GM12873 (cell line): ENCODE data around the gene TMBIM4.

Experiments
- TF ChIP-seq, protein P1 (sequence below): IDR thresholded peaks from 2 replicates; pipeline ENCODE4 v1.5.1; 2012; ENCODE audit warnings: low read depth, mild to moderate bottlenecking, moderate library complexity, low read length, control low read depth; ENCODE audit not compliant: insufficient read depth; ENCODE audit errors: missing control alignments

The TMBIM4 gene

DNA sequence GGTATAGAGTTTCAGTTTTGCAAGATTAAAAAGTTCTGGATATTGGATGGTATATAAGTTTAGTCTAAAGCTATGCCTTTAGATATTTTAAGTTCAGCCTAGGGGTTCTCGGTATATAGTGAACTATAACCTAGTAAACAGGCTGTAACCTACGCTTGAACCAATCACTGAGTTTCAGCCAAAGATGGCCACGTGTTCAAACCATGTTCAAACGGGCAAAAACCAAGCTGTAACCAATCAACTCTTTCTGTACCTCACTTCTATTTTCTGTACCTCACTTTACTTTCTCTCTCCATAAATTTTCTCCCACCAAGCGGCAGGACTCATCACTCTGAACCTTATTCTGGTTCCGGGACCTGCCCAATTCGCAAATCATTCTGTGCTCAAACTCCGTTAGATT, 1.4 kb downstream of the TMBIM4 start:
- TF ChIP-seq, protein P1, sequence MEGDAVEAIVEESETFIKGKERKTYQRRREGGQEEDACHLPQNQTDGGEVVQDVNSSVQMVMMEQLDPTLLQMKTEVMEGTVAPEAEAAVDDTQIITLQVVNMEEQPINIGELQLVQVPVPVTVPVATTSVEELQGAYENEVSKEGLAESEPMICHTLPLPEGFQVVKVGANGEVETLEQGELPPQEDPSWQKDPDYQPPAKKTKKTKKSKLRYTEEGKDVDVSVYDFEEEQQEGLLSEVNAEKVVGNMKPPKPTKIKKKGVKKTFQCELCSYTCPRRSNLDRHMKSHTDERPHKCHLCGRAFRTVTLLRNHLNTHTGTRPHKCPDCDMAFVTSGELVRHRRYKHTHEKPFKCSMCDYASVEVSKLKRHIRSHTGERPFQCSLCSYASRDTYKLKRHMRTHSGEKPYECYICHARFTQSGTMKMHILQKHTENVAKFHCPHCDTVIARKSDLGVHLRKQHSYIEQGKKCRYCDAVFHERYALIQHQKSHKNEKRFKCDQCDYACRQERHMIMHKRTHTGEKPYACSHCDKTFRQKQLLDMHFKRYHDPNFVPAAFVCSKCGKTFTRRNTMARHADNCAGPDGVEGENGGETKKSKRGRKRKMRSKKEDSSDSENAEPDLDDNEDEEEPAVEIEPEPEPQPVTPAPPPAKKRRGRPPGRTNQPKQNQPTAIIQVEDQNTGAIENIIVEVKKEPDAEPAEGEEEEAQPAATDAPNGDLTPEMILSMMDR, result no peak

DNA sequence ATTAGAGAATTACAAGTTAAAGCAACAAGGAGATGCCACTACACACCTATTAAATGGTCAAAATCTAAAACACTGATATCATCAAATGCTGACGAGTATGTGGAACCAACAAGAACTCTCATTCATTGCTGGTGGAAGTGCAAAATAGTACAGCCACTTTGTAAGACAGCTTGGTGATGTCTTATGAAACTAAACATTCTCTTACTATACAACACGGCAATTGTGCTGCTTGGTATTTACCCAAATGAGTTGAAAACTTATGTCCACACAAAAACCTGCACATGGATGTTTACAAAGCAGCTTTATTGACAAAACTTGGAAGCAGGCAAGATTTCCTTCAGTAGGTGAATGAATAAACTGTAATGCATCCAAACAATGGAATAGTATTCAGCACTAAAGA, 3.2 kb downstream of the TMBIM4 start:
- TF ChIP-seq, protein P1, result no peak

DNA sequence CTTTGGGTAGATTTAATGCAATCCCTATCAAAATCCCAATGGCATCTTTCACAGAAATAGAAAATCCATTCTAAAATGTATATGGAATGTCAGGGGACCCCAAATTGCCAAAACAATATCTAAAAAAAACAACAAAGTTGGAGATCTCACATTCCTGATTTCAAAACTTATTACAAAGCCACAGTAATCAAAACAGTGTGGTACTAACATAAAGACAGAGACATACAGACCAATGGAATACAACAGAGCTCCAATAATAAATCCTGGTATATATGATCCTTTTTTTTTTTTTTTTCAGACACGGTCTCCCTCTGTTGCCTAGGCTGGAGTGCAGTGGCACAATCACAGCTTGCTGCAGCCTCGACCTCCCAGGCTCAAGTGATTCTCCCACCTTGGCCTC, 4.7 kb downstream of the TMBIM4 start:
- TF ChIP-seq, protein P1, result no peak

DNA sequence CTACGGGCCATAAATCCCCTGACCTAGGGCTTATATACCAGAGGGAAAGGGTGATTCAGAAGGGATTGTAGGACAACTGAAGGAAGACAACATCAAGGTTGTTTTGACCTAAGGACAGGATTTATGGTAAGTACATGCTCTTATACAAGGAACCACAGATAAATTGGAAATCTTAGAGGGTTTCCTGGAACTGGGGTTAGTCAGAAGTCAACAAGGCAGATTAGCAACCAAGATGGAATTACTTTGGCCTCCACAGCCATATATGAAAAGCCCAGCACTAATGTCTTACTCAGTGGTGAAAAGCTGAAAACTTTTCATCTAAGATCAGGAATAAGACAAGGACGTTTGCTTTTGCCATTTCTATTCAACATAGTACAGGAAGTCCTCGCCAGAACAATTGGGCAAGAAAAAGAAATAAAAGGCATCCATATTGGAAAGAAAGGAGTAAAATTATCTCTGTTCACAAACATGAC, 5.4 kb downstream of the TMBIM4 start:
- TF ChIP-seq, protein P1, result no peak

DNA sequence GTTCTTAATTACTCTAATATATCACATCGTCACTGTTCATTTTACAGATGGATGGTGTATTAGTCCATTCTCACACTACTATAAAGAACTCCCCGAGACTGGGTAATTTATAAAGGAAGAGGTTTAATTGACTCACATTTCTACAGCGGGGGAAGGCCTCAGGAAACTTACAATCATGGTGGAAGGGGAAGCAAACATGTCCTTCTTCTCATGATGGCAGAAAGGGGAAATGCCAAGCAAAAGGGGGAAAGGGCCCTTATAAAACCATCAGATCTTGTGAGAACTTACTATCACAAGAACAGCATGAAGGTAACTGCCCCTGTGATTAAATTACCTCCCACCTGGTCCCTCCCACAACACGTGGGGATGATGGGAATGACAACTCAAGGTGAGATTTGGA, 6.5 kb downstream of the TMBIM4 start:
- TF ChIP-seq, protein P1, result no peak

DNA sequence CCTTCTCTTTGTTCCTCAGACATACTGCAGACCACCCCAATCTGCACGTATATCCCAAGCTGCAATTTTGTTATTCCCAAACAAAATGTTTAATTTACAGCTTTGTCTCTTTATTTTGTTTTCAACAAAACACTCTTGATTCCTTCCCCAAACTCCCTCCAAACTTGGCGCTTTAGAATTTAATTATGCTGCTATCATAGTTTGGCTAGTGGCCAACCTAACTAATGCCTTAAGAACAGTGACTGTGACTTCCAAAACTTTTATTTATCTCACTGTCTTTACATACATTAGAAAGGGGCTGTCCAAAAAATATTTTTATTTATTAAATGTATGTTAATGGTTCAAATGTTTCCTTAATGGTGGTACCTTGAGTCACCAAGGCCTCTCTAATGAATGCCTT, 7.1 kb downstream of the TMBIM4 start:
- TF ChIP-seq, protein P1, result no peak

DNA sequence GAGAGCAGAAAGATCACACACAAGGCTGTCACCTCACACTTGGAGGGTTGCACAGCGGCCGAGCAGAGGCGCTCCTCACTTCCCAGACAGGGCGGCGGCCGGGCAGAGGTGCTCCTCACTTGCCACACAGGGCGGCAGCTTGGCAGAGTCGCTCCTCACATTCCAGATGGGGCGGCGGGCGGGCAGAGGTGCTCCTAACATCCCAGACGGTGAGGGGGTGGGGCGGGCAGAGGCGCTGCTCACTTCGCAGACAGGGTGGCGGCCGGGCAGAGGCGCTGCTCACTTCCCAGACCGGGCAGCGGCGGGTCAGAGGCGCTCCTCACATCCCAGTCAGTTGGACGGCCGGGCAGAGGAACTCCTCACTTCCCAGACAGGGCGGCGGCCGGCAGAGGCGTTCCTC, 9.1 kb downstream of the TMBIM4 start:
- TF ChIP-seq, protein P1, result no peak
